GM12878 (cell line): ENCODE measurements around the gene DCC. TPM values are rescaled to one million over a fixed set of nuclear protein-coding genes. Genes with fewer than 3 reads are reported as not detected.

ENCODE experiments used
- ATAC-seq: fragments of 200-7000 bp; cut with Tn5 transposase; 3 replicates; pipeline ENCODE4 v1.9.1; 2020; ENCODE audit warnings: mild to moderate bottlenecking, moderate library complexity
- BruUV-seq: library from RNA; stranded (reverse); fragments of 400-500 nt; replicated peaks from 2 replicates; lab custom pipeline; 2021; lab: Mats Ljungman, UMichigan
- CTCF ChIA-PET: fragments of 300-600 bp; sonication (Branson Sonifier 250); formaldehyde crosslinking; extraction: SDS; loops from one replicate; lab custom pipeline; 2021; ENCODE audit warnings: inconsistent platforms; lab: Yijun Ruan, JAX
- POLR2A ChIA-PET: fragments of 350-600 bp; formaldehyde crosslinking; extraction: SDS; loops from one replicate; lab custom pipeline; 2021; ENCODE audit warnings: inconsistent platforms; lab: Charles Lee
- RAD21 ChIA-PET: fragments of 300-600 bp; sonication (Branson Sonifier 250); formaldehyde crosslinking; loops from one replicate; lab custom pipeline; 2023; ENCODE audit warnings: antibody characterized with exemption; ENCODE audit not compliant: unreplicated experiment; lab: Charles Lee
- SMC1A ChIA-PET: fragments of 300-600 bp; sonication (Branson Sonifier 250); formaldehyde crosslinking; loops from one replicate; lab custom pipeline; 2023; ENCODE audit not compliant: unreplicated experiment, uncharacterized antibody; lab: Charles Lee
- DNase-seq: peaks from one replicate; pipeline ENCODE4 v3.0.0-alpha.2; 2011; ENCODE audit warnings: low read depth, low spot score
- FAIRE-seq: peaks from 3 replicates; lab custom pipeline; 2011; peaks lifted over from hg19 to GRCh38; lab: Jason Lieb, UNC
- H2AFZ ChIP-seq: 2 replicates; pipeline ENCODE4 v1.6.0; 2011; ENCODE audit warnings: low read depth, low read length, control low read depth; ENCODE audit not compliant: control insufficient read depth
- H3K27ac ChIP-seq: 2 replicates; pipeline ENCODE4 v1.5.1; 2011; ENCODE audit warnings: control low read depth; ENCODE audit not compliant: control insufficient read depth, insufficient read depth
- H3K27me3 ChIP-seq, 2 experiments: replicated peaks in 1 of 2; 2 replicates each; pipeline versions ENCODE4 v1.6.0 to v1.6.1; 2011; ENCODE audit warnings: low read length in 1 of 2; ENCODE audit not compliant: control insufficient read depth in 2 of 2, insufficient read depth in 2 of 2
- H3K36me3 ChIP-seq, 2 experiments: 2 replicates each; pipeline ENCODE4 v1.5.1; 2011; ENCODE audit warnings: low read length in 1 of 2; ENCODE audit not compliant: control insufficient read depth in 2 of 2, insufficient read depth in 2 of 2
- H3K4me1 ChIP-seq: 2 replicates; pipeline ENCODE4 v1.6.1; 2011; ENCODE audit warnings: mild to moderate bottlenecking, low read length, moderate library complexity, mixed read lengths; ENCODE audit not compliant: control insufficient read depth, insufficient read depth
- H3K4me2 ChIP-seq: 2 replicates; pipeline ENCODE4 v1.6.0; 2011; ENCODE audit warnings: control low read depth; ENCODE audit not compliant: control insufficient read depth, insufficient read depth
- H3K4me3 ChIP-seq: fragments of 200-600 bp; sonication (generic); 2 replicates; pipeline ENCODE4 v1.5.1; 2016
- H3K79me2 ChIP-seq: 2 replicates; pipeline ENCODE4 v1.6.0; 2011; ENCODE audit warnings: low read length; ENCODE audit not compliant: control insufficient read depth, insufficient read depth
- H3K9ac ChIP-seq: 2 replicates; pipeline ENCODE4 v1.8.0; 2011; ENCODE audit warnings: low read length, control low read depth, mixed read lengths; ENCODE audit not compliant: control insufficient read depth, insufficient read depth
- H3K9me3 ChIP-seq: replicated peaks from 3 replicates; pipeline ENCODE4 v1.5.1; 2011; ENCODE audit warnings: mild to moderate bottlenecking, low read length; ENCODE audit not compliant: control insufficient read depth, insufficient read depth
- H4K20me1 ChIP-seq: 2 replicates; pipeline ENCODE4 v1.6.0; 2011; ENCODE audit not compliant: control insufficient read depth, insufficient read depth
- CHD4 ChIP-seq: fragments of 200-600 bp; sonication (generic); IDR thresholded peaks from 2 replicates; pipeline ENCODE4 v1.6.1; 2016; ENCODE audit warnings: mild to moderate bottlenecking
- CREM ChIP-seq: IDR thresholded peaks from 2 replicates; pipeline ENCODE4 v1.6.1; 2014; ENCODE audit warnings: antibody characterized with exemption, low read depth
- EED ChIP-seq: sonication (generic); IDR thresholded peaks from 2 replicates; pipeline ENCODE4 v1.6.1; 2016; ENCODE audit warnings: antibody characterized with exemption, low read depth
- IKZF2 ChIP-seq, 2 experiments: fragments of 450-650 bp; IDR thresholded peaks; 2 replicates each; pipeline ENCODE4 v1.6.1; 2017; ENCODE audit warnings: mild to moderate bottlenecking in 2 of 2, moderate library complexity in 2 of 2
- IRF4 ChIP-seq: IDR thresholded peaks from 2 replicates; pipeline ENCODE4 v1.6.1; 2011; ENCODE audit warnings: low read depth, low read length
- NFYA ChIP-seq: IDR thresholded peaks from 2 replicates; pipeline ENCODE4 v1.6.1; 2011; ENCODE audit warnings: low read depth, mild to moderate bottlenecking, low read length, improper control_type of control experiment, borderline replicate concordance
- RFX5 ChIP-seq: IDR thresholded peaks from 2 replicates; pipeline ENCODE4 v1.6.1; 2011; ENCODE audit warnings: low read depth, low read length, improper control_type of control experiment
- SMC3 ChIP-seq: IDR thresholded peaks from 2 replicates; pipeline ENCODE4 v1.6.1; 2011; ENCODE audit warnings: low read length, improper control_type of control experiment, borderline replicate concordance
- SUPT20H ChIP-seq: IDR thresholded peaks from 2 replicates; pipeline ENCODE4 v1.6.1; 2011; ENCODE audit warnings: low read depth, mild to moderate bottlenecking, low read length, moderate library complexity, borderline replicate concordance; ENCODE audit not compliant: control insufficient read depth
- ZNF217 ChIP-seq: fragments of 450-650 bp; IDR thresholded peaks from 2 replicates; pipeline ENCODE4 v1.6.1; 2017; ENCODE audit warnings: antibody characterized with exemption, mild to moderate bottlenecking
- WGBS: methylation state at CpG from one replicate; pipeline ENCODE4 v1.1.6; 2016; ENCODE audit warnings: low lambda C conversion rate; ENCODE audit not compliant: insufficient replicate concordance, insufficient coverage; ENCODE audit errors: missing lambda C conversion rate; 5-methylcytosine and 5-hydroxymethylcytosine counted together
- in situ Hi-C: fragments of 300-500 bp; cut with MboI; formaldehyde crosslinking; loops from 9 replicates; pipeline ENCODE4 v1.14.3; 2018; ENCODE audit warnings: mixed read lengths
- intact Hi-C: fragments of 100-400 bp; cut with micrococcal nuclease; formaldehyde crosslinking; loops from one replicate; pipeline ENCODE4 v1.14.2; 2022; ENCODE audit not compliant: unreplicated experiment
- polyA plus RNA-seq, 11 experiments: library from polyadenylated mRNA; depleted of rRNA in 4 of 11; unstranded in 6 of 11; stranded (reverse) in 5 of 11; fragments of >200 nt; fragmentation: Nextera tagmentation in 4 of 11; fragmentation: Illumina TruSeq in 1 of 11; extraction: Ambion mirVana in 4 of 11; extraction: Trizol in 1 of 11; gene quantifications; 1 replicate in 1 of 11; 2 replicates in 10 of 11; pipeline versions ENCODE4 v1.2.1 to v1.2.3, GENCODE V29; 2011 to 2016; ENCODE audit warnings: inconsistent platforms in 2 of 11, missing spikeins in 2 of 11, low read depth in 1 of 11
- total RNA-seq, 4 experiments: library from RNA; depleted of rRNA in 3 of 4; stranded (reverse); fragments of >200 nt in 3 of 4; fragmentation: Illumina TruSeq in 1 of 4; extraction: Trizol in 1 of 4; gene quantifications; 2 replicates each; pipeline versions ENCODE4 v1.2.1 to v1.2.3, GENCODE V29; 2013 to 2021
- TF ChIP-seq, protein P1 (sequence below): fragments of 450-650 bp; IDR thresholded peaks from 2 replicates; pipeline ENCODE4 v1.6.1; 2017; ENCODE audit warnings: antibody characterized with exemption, mild to moderate bottlenecking, moderate library complexity
- TF ChIP-seq, protein P2 (sequence below): fragments of 450-650 bp; IDR thresholded peaks from 2 replicates; pipeline ENCODE4 v1.6.1; 2017; ENCODE audit warnings: mild to moderate bottlenecking, moderate library complexity
- TF ChIP-seq, protein P3 (sequence below): IDR thresholded peaks from 2 replicates; pipeline ENCODE4 v1.6.1; 2012; ENCODE audit warnings: low read depth, low read length, improper control_type of control experiment
- TF ChIP-seq, protein P4 (sequence below): fragments of 450-650 bp; formaldehyde crosslinking; IDR thresholded peaks from 2 replicates; pipeline ENCODE4 v1.5.0; 2022; ENCODE audit warnings: mild to moderate bottlenecking, missing genetic modification characterization

Gene DCC
- total and polyA plus RNA-seq, 10 of the 15 experiments (the other 5 are each of a cell fraction or from before 2014, with no cell fraction given): 0.01 TPM; not detected in 9

DNA sequence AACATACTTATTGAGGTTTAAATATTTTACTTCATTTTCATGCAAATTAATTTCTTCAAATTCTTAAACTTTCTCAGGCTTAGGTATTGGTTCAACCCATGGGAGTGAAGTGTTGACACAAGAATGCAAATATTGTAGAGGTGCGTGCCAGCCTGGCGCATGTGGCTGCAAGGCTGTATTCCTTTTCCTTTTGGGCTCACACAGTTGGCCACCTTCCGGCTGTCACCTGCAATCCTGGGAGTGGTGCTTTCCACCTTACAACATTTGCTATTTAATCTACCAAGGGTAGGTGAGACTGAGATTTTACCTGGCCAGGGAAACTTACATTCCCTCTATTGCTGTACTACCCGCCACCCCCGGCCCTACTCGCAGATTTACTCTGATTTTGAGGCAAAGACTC lies 141.1 kb downstream of the DCC start (continued):
- TF ChIP-seq SMC3 (no peak), IKZF2 (IDR thresholded peaks at IDR 0.05) (no peak), SUPT20H (no peak), CREM (no peak), EED (no peak), IRF4 (no peak)
- TF ChIP-seq, protein P1, sequence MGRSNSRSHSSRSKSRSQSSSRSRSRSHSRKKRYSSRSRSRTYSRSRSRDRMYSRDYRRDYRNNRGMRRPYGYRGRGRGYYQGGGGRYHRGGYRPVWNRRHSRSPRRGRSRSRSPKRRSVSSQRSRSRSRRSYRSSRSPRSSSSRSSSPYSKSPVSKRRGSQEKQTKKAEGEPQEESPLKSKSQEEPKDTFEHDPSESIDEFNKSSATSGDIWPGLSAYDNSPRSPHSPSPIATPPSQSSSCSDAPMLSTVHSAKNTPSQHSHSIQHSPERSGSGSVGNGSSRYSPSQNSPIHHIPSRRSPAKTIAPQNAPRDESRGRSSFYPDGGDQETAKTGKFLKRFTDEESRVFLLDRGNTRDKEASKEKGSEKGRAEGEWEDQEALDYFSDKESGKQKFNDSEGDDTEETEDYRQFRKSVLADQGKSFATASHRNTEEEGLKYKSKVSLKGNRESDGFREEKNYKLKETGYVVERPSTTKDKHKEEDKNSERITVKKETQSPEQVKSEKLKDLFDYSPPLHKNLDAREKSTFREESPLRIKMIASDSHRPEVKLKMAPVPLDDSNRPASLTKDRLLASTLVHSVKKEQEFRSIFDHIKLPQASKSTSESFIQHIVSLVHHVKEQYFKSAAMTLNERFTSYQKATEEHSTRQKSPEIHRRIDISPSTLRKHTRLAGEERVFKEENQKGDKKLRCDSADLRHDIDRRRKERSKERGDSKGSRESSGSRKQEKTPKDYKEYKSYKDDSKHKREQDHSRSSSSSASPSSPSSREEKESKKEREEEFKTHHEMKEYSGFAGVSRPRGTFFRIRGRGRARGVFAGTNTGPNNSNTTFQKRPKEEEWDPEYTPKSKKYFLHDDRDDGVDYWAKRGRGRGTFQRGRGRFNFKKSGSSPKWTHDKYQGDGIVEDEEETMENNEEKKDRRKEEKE: no peak

DNA sequence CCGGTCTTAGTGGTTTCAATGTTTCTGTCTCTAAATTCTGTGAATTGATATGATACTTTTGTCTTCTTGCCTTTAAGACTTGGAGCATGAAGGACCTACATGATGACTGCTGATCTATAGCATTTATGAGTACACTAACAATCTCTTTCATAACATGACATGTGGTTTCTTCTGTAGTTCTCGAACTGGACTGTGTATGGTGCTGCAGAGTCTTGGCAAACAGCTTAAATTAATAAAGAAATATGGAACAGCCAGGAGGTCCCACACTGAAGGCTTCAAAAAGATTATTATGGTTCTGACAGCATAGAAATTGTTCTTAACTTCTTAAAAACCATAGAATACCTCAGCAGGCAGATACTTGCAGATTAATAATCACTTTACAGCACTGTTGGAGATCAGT lies 145.0 kb downstream of the DCC start:
- Histone ChIP-seq H3K9ac (no peak overlapping the region), H3K9me3 (no peaks in the 10 kb centered on the region), H4K20me1 (no peaks in the 10 kb centered on the region), H3K4me2 (no peak overlapping the region), H3K4me1 (no peaks in the 10 kb centered on the region), H2AFZ (no peak overlapping the region), H3K36me3 (no peaks in the 10 kb centered on the region), H3K27ac (no peak overlapping the region), H3K4me3 (no peak overlapping the region), H3K27me3 (no peaks in the 10 kb centered on the region), H3K79me2 (no peaks in the 10 kb centered on the region)
- no peak for FAIRE-seq
- ChIA-PET RAD21 (no interaction called here), POLR2A (no interaction called here), SMC1A (no interaction called here), CTCF (no interaction called here)
- no peak for DNase-seq
- in situ Hi-C loops (no loop called here), intact Hi-C loops (no loop called here)
- BruUV-seq: no TSS peak
- ATAC-seq: no peak
- WGBS: 23% methylated on average over 2 of the region's 2 CpGs
- TF ChIP-seq, protein P2, sequence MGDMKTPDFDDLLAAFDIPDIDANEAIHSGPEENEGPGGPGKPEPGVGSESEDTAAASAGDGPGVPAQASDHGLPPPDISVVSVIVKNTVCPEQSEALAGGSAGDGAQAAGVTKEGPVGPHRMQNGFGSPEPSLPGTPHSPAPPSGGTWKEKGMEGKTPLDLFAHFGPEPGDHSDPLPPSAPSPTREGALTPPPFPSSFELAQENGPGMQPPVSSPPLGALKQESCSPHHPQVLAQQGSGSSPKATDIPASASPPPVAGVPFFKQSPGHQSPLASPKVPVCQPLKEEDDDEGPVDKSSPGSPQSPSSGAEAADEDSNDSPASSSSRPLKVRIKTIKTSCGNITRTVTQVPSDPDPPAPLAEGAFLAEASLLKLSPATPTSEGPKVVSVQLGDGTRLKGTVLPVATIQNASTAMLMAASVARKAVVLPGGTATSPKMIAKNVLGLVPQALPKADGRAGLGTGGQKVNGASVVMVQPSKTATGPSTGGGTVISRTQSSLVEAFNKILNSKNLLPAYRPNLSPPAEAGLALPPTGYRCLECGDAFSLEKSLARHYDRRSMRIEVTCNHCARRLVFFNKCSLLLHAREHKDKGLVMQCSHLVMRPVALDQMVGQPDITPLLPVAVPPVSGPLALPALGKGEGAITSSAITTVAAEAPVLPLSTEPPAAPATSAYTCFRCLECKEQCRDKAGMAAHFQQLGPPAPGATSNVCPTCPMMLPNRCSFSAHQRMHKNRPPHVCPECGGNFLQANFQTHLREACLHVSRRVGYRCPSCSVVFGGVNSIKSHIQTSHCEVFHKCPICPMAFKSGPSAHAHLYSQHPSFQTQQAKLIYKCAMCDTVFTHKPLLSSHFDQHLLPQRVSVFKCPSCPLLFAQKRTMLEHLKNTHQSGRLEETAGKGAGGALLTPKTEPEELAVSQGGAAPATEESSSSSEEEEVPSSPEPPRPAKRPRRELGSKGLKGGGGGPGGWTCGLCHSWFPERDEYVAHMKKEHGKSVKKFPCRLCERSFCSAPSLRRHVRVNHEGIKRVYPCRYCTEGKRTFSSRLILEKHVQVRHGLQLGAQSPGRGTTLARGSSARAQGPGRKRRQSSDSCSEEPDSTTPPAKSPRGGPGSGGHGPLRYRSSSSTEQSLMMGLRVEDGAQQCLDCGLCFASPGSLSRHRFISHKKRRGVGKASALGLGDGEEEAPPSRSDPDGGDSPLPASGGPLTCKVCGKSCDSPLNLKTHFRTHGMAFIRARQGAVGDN: no peak
- TF ChIP-seq, protein P3, sequence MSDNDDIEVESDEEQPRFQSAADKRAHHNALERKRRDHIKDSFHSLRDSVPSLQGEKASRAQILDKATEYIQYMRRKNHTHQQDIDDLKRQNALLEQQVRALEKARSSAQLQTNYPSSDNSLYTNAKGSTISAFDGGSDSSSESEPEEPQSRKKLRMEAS: no peak
- no peak for TF ChIP-seq ZNF217
- TF ChIP-seq, protein P4, sequence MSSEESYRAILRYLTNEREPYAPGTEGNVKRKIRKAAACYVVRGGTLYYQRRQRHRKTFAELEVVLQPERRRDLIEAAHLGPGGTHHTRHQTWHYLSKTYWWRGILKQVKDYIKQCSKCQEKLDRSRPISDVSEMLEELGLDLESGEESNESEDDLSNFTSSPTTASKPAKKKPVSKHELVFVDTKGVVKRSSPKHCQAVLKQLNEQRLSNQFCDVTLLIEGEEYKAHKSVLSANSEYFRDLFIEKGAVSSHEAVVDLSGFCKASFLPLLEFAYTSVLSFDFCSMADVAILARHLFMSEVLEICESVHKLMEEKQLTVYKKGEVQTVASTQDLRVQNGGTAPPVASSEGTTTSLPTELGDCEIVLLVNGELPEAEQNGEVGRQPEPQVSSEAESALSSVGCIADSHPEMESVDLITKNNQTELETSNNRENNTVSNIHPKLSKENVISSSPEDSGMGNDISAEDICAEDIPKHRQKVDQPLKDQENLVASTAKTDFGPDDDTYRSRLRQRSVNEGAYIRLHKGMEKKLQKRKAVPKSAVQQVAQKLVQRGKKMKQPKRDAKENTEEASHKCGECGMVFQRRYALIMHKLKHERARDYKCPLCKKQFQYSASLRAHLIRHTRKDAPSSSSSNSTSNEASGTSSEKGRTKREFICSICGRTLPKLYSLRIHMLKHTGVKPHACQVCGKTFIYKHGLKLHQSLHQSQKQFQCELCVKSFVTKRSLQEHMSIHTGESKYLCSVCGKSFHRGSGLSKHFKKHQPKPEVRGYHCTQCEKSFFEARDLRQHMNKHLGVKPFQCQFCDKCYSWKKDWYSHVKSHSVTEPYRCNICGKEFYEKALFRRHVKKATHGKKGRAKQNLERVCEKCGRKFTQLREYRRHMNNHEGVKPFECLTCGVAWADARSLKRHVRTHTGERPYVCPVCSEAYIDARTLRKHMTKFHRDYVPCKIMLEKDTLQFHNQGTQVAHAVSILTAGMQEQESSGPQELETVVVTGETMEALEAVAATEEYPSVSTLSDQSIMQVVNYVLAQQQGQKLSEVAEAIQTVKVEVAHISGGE (CRISPR knock-in tag): no peak
- TF ChIP-seq CHD4: no peak
- no peak for TF ChIP-seq NFYA
- TF ChIP-seq RFX5: no peak
